ENCODE data around the gene TPD52L3. TPM values are rescaled to one million over a fixed set of nuclear protein-coding genes. Genes with fewer than 3 reads are reported as not detected.

TPD52L3 gene
- polyA plus RNA-seq, 1 donor: not detected

GRCh38 chr9:6354072-6354686 is 26.0 kb downstream of the TPD52L3 start:
- DNase-seq: peak; percentile 22 to 41
- WGBS (ENCODE audit: insufficient coverage, low lambda C conversion rate): no CpG with 5 or more reads among the region's 3 CpGs
- H3K4me1 ChIP-seq (ENCODE audit: control insufficient read depth, insufficient read depth, low read length): no peaks in the 10 kb centered on the region
- H3K4me3 ChIP-seq (ENCODE audit: low read length): no peak overlapping the region
- H3K27ac ChIP-seq (ENCODE audit: low read length): no peak overlapping the region
- no peaks in the 10 kb centered on the region for H3K36me3 ChIP-seq (ENCODE audit: control insufficient read depth, insufficient read depth, low read length)
- no peaks in the 10 kb centered on the region for H3K9me3 ChIP-seq (ENCODE audit: control insufficient read depth, low read depth, low read length)
- H3K27me3 ChIP-seq (ENCODE audit: control insufficient read depth, insufficient read depth, low read length): no peaks in the 10 kb centered on the region

- DNase-seq: no peak
- Histone ChIP-seq H3K27ac (ENCODE audit: low read length) (no peak overlapping the region), H3K36me3 (ENCODE audit: control insufficient read depth, insufficient read depth, low read length) (no peaks in the 10 kb centered on the region), H3K4me3 (ENCODE audit: low read length) (no peak overlapping the region), H3K4me1 (ENCODE audit: control insufficient read depth, insufficient read depth, low read length) (no peaks in the 10 kb centered on the region), H3K9me3 (ENCODE audit: control insufficient read depth, low read depth, low read length) (no peaks in the 10 kb centered on the region), H3K27me3 (ENCODE audit: control insufficient read depth, insufficient read depth, low read length) (no peaks in the 10 kb centered on the region)
- 71% methylated on average over 2 of the region's 2 CpGs for WGBS (ENCODE audit: insufficient coverage, low lambda C conversion rate)
These were observed 27.6 kb downstream of the TPD52L3 start for GRCh38 chr9:6355728-6356127.

- H3K27me3 ChIP-seq (ENCODE audit: control insufficient read depth, insufficient read depth, low read length): no peaks in the 10 kb centered on the region
- no peaks in the 10 kb centered on the region for H3K36me3 ChIP-seq (ENCODE audit: control insufficient read depth, insufficient read depth, low read length)
- H3K27ac ChIP-seq (ENCODE audit: low read length): no peak overlapping the region
- no peak overlapping the region for H3K4me3 ChIP-seq (ENCODE audit: low read length)
- no peaks in the 10 kb centered on the region for H3K9me3 ChIP-seq (ENCODE audit: control insufficient read depth, low read depth, low read length)
- no peak for DNase-seq
- no peaks in the 10 kb centered on the region for H3K4me1 ChIP-seq (ENCODE audit: control insufficient read depth, insufficient read depth, low read length)
- WGBS (ENCODE audit: insufficient coverage, low lambda C conversion rate): no CpG with 5 or more reads among the region's 1 CpG
These were observed 28.3 kb downstream of the TPD52L3 start for GRCh38 chr9:6356441-6356840.

GRCh38 chr9:6356904-6357303 is 28.7 kb downstream of the TPD52L3 start:
- no CpG with 5 or more reads among the region's 1 CpG for WGBS (ENCODE audit: insufficient coverage, low lambda C conversion rate)
- DNase-seq: no peak
- Histone ChIP-seq H3K9me3 (ENCODE audit: control insufficient read depth, low read depth, low read length) (no peaks in the 10 kb centered on the region), H3K4me1 (ENCODE audit: control insufficient read depth, insufficient read depth, low read length) (no peaks in the 10 kb centered on the region), H3K27me3 (ENCODE audit: control insufficient read depth, insufficient read depth, low read length) (no peaks in the 10 kb centered on the region), H3K36me3 (ENCODE audit: control insufficient read depth, insufficient read depth, low read length) (no peaks in the 10 kb centered on the region), H3K27ac (ENCODE audit: low read length) (no peak overlapping the region), H3K4me3 (ENCODE audit: low read length) (no peak overlapping the region)

GRCh38 chr9:6367128-6367890 is 39.1 kb downstream of the TPD52L3 start:
- no peak overlapping the region for H3K27ac ChIP-seq (ENCODE audit: low read length)
- H3K36me3 ChIP-seq (ENCODE audit: control insufficient read depth, insufficient read depth, low read length): no peaks in the 10 kb centered on the region
- no peak for DNase-seq
- no peaks in the 10 kb centered on the region for H3K4me1 ChIP-seq (ENCODE audit: control insufficient read depth, insufficient read depth, low read length)
- no peaks in the 10 kb centered on the region for H3K27me3 ChIP-seq (ENCODE audit: control insufficient read depth, insufficient read depth, low read length)
- no peak overlapping the region for H3K4me3 ChIP-seq (ENCODE audit: low read length)
- 67% methylated on average over 1 of the region's 4 CpGs for WGBS (ENCODE audit: insufficient coverage, low lambda C conversion rate)
- H3K9me3 ChIP-seq (ENCODE audit: control insufficient read depth, low read depth, low read length): no peaks in the 10 kb centered on the region

- Histone ChIP-seq H3K9me3 (ENCODE audit: control insufficient read depth, low read depth, low read length) (no peaks in the 10 kb centered on the region), H3K27me3 (ENCODE audit: control insufficient read depth, insufficient read depth, low read length) (no peaks in the 10 kb centered on the region), H3K4me3 (ENCODE audit: low read length) (no peak overlapping the region), H3K4me1 (ENCODE audit: control insufficient read depth, insufficient read depth, low read length) (no peaks in the 10 kb centered on the region), H3K36me3 (ENCODE audit: control insufficient read depth, insufficient read depth, low read length) (no peaks in the 10 kb centered on the region), H3K27ac (ENCODE audit: low read length) (no peak overlapping the region)
- no peak for DNase-seq
- WGBS (ENCODE audit: insufficient coverage, low lambda C conversion rate): no CpG with 5 or more reads among the region's 2 CpGs
These were observed 40.7 kb downstream of the TPD52L3 start for GRCh38 chr9:6368831-6369230.

Other genes starting within 250 kb of the TPD52L3 start
- 16.4 TPM for gene IL33, start 112.6 kb upstream of the TPD52L3 start, polyA plus RNA-seq
- gene UHRF2, start 84.8 kb downstream of the TPD52L3 start, polyA plus RNA-seq: 52.3 TPM

All from large intestine (tissue), 3 donors.